ENCODE measurements around the gene OR2V2.
"Not testable (repeated sequence)": the region's sequence is repeated elsewhere in the genome, so short reads cannot be mapped to it uniquely, and the experiment has no call there.

Gene OR2V2

GRCh38 chr5:181146927-181147636 is at the start of gene OR2V2:
OR2V2 (plus strand) TSS chr5:181147586; CDS start chr5:181154943, 7,357 bp downstream.
- H3K27ac ChIP-seq; POLR2A ChIA-PET (ENCODE audit: low non-redundant PET); DNase-seq (ENCODE audit: low spot score): not testable (repeated sequence)
- CTCF ChIA-PET: interaction anchor here (0.6 kb wide), 2 partner anchors 38 to 141 kb away, joined by 3 read pairs; no protein-coding TSS in a partner anchor

GRCh38 chr5:181097759-181098491 is 49.5 kb upstream of the OR2V2 start:
- H3K27ac ChIP-seq; CTCF ChIA-PET; POLR2A ChIA-PET (ENCODE audit: low non-redundant PET); DNase-seq (ENCODE audit: low spot score): not testable (repeated sequence)

- CTCF ChIA-PET: interaction anchor here (0.6 to 1.8 kb wide), 4 partner anchors 16 to 315 kb away, joined by 3 to 10 read pairs (median 5); no protein-coding TSS in a partner anchor
- no peak for DNase-seq (ENCODE audit: low spot score)
- H3K27ac ChIP-seq: no peak overlapping the region
- no peak for TF ChIP-seq CTCF (conservative IDR thresholded peaks at IDR 0.05; ENCODE audit: low read depth)
- POLR2A ChIA-PET (ENCODE audit: low non-redundant PET): interaction anchor here (0.6 kb wide), 1 partner anchor 93 kb away, joined by 3 read pairs; no protein-coding TSS in a partner anchor
Measured at GRCh38 chr5:181098762-181099601, 48.4 kb upstream of the OR2V2 start.

- ChIA-PET CTCF (interaction anchor here (0.6 to 1.8 kb wide), 6 partner anchors 12 to 819 kb away, joined by 3 to 10 read pairs (median 3); no protein-coding TSS in a partner anchor), POLR2A (ENCODE audit: low non-redundant PET) (interaction anchor here (0.6 kb wide), 1 partner anchor 92 kb away, joined by 3 read pairs; no protein-coding TSS in a partner anchor)
- no peak for DNase-seq (ENCODE audit: low spot score)
- TF ChIP-seq CTCF (conservative IDR thresholded peaks at IDR 0.05; ENCODE audit: low read depth): no peak
- H3K27ac ChIP-seq: no peak overlapping the region
Measured at GRCh38 chr5:181099602-181100086, 47.7 kb upstream of the OR2V2 start.

- POLR2A ChIA-PET (ENCODE audit: low non-redundant PET): no interaction called here
- CTCF ChIA-PET: interaction anchor here (0.6 to 1.8 kb wide), 6 partner anchors 13 to 820 kb away, joined by 3 to 10 read pairs (median 3); no protein-coding TSS in a partner anchor
- no peak overlapping the region for H3K27ac ChIP-seq
- no peak for DNase-seq (ENCODE audit: low spot score)
- TF ChIP-seq CTCF (conservative IDR thresholded peaks at IDR 0.05; ENCODE audit: low read depth): no peak
Measured at GRCh38 chr5:181100121-181100875, 47.1 kb upstream of the OR2V2 start.

GRCh38 chr5:181101030-181101641 is 46.2 kb upstream of the OR2V2 start:
- DNase-seq (ENCODE audit: low spot score); POLR2A ChIA-PET (ENCODE audit: low non-redundant PET); H3K27ac ChIP-seq; CTCF ChIA-PET: not testable (repeated sequence)

- DNase-seq (ENCODE audit: low spot score); POLR2A ChIA-PET (ENCODE audit: low non-redundant PET); CTCF ChIA-PET; H3K27ac ChIP-seq: not testable (repeated sequence)
Measured at GRCh38 chr5:181101930-181102674, 45.3 kb upstream of the OR2V2 start.

GRCh38 chr5:181104259-181104568 is 43.2 kb upstream of the OR2V2 start:
- DNase-seq (ENCODE audit: low spot score); POLR2A ChIA-PET (ENCODE audit: low non-redundant PET); H3K27ac ChIP-seq: not testable (repeated sequence)
- CTCF ChIA-PET: interaction anchor here (0.7 kb wide), 1 partner anchor 235 kb away, joined by 3 read pairs; no protein-coding TSS in a partner anchor

- POLR2A ChIA-PET (ENCODE audit: low non-redundant PET); H3K27ac ChIP-seq; DNase-seq (ENCODE audit: low spot score): not testable (repeated sequence)
- CTCF ChIA-PET: interaction anchor here (0.7 kb wide), 1 partner anchor 84 kb away, joined by 3 read pairs; no protein-coding TSS in a partner anchor
Measured at GRCh38 chr5:181104606-181105390, 42.6 kb upstream of the OR2V2 start.
